HG03039 (cell line): ENCODE measurements around the gene PDE6D.

Experiments used
- ATAC-seq: cut with Tn5 transposase; IDR thresholded peaks from one replicate; pipeline ENCODE4 v1.9.1; 2021; ENCODE audit warnings: mild to moderate bottlenecking, moderate library complexity; ENCODE audit not compliant: unreplicated experiment

PDE6D gene

DNA sequence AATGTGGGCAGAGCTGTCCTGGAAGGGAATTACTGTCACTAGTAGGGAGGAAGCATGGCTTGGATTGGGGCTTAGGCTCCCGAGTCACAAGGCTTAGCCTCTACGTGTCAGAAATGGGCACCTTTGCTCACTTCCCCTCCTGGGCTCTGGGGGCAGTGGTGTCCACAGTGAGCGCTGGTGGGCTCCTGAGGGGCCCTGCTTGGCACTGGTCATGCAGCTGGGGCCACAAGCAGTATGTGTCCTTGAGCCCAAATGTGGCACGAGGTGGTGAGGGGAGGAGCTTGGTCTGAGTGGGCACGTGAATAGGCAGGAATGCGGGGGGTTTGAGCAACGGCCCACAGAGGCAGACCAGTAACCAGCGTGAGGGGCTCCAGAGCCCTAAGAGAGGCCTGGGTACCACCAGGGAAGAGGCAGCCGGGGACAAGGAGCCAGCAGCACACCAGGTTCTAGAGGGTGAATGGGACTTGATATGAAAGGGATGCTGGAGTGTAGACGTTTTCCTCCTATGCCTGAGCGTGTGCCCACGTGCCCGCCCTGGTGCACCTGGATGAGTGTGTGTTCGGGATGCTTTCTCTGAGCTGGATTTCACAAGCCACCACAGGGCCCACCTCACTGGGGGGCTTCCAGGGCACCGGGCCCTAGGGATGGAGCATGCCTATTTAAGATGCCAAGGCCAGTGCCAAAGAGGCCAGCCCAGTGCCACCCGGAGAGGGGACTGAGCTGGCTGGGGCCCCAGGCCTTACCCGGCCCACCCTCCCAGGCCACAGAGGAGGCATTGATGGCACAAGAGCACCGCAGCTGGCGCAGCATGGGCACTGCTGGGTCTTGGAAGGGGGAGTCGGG is 95.5 kb downstream of the PDE6D start:
- no peak for ATAC-seq

DNA sequence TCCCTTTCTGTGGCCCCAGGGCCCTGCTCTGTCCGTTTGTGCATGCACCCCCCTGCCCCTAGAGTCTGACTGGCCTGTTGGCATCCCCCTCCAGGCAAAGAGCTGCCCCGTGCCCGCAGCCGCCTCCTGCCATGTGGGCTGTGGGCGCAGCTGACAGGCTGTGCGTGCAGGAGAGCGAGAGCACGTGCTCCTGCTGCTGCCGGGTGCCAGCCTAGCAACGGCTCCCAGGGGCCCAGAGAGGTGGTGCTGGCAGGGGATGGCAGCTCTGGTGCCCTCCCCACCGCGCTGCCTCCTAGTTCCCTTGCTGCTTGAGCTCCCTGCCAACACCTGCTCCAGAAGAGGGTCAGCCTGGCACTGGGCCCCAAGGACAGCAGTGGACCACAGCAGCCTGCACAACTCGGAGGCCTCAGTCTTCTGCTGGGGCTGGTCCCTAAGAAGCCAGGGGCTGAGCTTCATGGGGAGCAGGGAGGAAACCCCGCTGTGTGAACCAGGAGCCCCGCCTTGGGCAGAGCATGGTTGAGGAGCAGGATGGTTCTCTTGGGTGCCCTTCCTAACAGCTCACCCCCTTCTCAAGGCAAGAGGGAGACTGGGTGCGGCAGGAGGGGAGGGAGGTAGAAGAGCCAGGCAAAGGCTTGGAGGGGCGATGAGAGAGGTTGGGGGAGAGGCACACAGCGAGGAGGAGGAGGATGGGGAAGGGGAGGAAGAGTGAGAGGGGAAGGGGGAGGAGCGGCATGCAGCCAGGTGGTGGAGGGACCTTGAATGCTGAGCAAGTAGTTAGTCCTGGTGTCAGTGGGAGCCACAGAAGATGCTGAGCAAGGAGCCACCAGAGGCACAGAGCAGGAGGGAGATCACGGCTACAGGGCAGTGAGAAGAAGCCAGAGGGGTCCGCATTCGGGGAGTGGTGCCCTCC is 96.5 kb downstream of the PDE6D start:
- ATAC-seq: no peak

DNA sequence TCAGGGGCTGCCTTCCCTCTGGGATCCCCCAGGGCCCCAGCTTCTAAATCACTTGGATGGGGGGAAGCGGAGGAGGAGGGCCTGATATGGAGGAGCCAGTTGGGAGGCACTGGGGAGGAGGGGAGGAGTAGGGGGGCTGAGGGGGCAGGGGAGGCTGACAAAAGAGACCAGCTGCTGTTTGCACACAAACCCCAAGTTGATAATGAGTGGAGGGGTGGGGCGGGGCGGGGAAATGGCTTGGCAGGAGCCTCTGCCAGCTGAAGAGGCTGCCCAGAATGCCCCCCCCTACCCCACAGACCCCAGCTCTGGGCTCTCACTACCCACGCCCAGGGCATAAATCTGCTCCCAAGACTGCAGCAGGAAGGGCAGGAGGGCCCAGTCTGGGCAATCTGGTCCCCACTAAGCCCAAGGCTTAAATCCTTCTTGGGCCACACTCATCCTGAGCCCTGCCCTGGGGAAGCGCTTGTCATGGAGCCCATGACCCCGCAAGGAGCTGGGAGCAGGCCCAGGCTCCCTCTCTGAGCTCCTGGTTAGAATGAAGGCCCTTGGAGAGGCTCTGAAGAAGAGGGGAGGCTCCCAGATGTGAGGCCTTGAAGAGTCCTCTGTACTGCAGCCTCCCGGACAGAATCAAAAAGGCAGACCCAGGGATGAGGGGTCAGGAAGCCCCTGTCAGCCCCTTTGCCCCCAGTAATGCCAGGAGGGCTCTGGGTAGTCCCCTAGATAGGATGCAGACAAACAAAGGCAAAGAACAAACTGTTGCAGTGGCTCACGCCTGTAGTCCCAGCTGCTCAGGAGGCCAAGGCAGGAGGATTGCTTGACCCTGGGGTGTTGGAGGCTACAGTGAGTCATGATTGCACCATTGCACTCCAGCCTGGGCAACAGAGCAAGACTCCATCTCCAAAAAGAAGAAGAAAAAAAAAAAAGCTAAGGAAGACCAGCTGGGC is 97.5 kb downstream of the PDE6D start:
- ATAC-seq: no peak

- ATAC-seq: no peak
Measured at GRCh38 chr2:231682603-231683291, 98.3 kb downstream of the PDE6D start.
